Left renal cortex interstitium (tissue), 4 donors: ENCODE results near the gene FBXW5. TPM values are rescaled to one million over a fixed set of nuclear protein-coding genes. Genes with fewer than 3 reads are reported as not detected.
A peak's percentile ranks its signal among the peaks of the same experiment; 100 is the strongest.

ENCODE experiments used
- DNase-seq, 4 donors: peaks; one replicate each; pipeline ENCODE4 v3.0.0-alpha.2; 2013; ENCODE audit warnings: low read depth in 4 of 4, low spot score in 2 of 4, missing footprints in 1 of 4
- polyA plus RNA-seq, 4 donors: library from polyadenylated mRNA; unstranded; fragments of 120-200 nt; gene quantifications; one replicate each; pipeline ENCODE4 v1.2.1, GENCODE V29; 2013; ENCODE audit not compliant: insufficient read length in 4 of 4

FBXW5 gene, protein sequence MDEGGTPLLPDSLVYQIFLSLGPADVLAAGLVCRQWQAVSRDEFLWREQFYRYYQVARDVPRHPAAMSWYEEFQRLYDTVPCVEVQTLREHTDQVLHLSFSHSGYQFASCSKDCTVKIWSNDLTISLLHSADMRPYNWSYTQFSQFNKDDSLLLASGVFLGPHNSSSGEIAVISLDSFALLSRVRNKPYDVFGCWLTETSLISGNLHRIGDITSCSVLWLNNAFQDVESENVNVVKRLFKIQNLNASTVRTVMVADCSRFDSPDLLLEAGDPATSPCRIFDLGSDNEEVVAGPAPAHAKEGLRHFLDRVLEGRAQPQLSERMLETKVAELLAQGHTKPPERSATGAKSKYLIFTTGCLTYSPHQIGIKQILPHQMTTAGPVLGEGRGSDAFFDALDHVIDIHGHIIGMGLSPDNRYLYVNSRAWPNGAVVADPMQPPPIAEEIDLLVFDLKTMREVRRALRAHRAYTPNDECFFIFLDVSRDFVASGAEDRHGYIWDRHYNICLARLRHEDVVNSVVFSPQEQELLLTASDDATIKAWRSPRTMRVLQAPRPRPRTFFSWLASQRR
- 10 to 100 TPM; 37.8 to 69.9 (median 60.6) TPM for polyA plus RNA-seq

DNA sequence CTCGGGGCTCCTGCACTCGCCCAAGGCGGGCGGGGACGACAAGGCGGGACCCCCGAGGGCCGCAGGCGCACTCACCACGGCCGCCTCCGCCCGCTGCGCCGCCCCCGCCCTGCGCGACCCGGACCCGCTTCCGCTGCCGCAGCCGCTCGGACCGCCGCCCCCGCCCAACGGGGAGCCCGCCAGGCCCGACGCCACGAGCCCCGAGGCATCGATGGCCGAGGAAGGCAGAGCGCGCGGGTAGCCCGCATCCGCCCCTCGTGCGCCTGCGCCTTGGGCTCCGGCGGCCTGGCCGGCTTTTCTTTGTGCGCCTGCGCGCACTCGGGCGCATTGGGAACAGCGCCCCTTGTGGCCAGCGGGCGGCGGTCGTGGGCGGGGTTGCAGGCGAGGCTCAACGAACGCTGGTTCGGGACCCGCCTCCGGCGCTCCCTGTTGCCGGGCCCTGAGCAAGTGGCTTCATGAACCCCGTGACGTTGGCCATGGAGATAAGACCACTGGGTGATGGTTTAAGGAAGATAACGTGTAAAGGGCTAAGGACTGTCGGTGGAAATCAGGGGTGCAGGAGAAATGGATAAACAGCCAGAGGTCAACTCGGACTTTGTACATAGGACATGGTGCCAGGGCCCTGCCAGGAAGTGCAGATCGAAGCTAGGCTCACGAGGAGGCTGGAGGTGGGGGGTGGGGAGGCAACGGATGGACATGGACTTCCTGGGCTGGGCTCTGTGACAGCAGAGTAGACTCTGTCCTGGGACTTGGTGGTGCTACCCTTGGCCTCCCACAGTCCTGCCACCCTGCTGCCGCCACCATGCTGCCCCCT, at the start of gene FBXW5, which contains the start of gene C8G:
Gene FBXW5, minus strand, starts transcription at position 220 of the 814 bp plus-strand sequence. CDS start 655 bp downstream, outside the sequence.
Gene C8G, plus strand, starts transcription at position 725 of the 814 bp plus-strand sequence. Its CDS starts 78 bp downstream, at position 803.
- peak; percentile 72 to 92 (median 86) for DNase-seq

DNA sequence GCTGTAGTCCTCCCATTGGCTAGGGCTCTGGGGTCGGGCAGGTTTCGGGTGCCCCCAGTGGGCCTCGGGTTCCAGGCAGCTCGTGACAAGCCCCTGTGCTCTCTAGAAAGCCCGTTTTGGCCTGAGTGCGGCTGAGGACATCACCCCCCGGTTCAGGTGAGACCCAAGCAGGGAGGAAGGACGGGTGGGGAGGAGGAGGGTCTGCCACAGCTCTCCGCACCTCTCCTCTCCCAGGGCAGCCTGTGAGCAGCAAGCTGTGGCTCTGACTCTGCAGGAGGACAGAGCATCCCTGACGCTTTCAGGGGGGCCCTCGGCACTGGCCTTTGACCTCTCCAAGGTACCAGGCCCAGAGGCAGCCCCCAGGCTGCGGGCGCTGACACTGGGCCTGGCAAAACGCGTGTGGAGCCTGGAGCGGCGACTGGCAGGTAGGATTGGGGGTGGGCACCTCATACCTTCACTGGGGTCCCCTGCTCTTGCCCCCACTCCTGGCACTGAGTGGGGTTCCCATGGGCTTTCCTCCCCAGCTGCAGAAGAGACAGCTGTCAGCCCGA, 48.4 kb upstream of the FBXW5 start:
- DNase-seq, result no peak

DNA sequence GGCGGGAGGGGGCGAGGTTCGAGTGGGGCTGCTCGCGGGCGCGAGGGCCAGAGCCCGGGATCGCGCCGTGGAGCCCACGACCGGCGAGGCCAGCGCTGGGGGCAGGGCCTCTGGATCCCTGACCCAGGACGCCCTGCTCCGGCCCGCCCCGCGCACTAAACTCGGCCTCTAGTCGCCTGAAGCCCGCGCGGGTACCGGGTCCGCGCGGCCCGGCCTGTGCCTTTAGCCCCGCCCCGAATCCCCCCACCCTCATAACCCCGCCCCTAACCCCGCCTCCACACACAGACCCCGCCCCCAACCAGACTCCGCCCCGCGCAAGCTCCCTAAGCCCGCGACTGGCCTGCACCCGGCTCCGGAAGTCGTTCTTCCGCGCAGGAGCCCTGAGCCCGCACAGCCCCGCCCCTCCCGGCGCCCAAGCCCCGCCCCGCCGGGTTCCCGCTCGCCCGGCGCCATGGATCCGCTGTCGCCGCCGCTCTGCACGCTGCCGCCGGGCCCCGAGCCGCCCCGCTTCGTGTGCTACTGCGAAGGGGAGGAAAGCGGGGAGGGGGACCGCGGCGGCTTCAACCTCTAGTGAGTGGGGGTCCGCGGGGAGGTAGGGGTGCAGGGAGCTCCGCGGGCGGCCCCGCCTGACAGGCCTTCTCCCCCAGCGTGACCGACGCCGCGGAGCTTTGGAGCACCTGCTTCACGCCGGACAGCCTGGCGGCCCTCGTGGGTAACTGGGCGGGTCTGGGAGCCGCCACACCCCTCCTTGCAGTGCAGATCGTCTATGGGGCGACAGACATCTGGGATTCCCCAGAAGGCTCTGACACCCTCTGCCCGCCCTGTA, 47.7 kb upstream of the FBXW5 start, which contains the start of gene PAXX:
Gene PAXX, plus strand, starts transcription at position 430 of the 826 bp plus-strand sequence. Its CDS starts 22 bp downstream, at position 452.
- peak in 3 of 4 donors; percentile 55 to 70 (median 70) for DNase-seq

DNA sequence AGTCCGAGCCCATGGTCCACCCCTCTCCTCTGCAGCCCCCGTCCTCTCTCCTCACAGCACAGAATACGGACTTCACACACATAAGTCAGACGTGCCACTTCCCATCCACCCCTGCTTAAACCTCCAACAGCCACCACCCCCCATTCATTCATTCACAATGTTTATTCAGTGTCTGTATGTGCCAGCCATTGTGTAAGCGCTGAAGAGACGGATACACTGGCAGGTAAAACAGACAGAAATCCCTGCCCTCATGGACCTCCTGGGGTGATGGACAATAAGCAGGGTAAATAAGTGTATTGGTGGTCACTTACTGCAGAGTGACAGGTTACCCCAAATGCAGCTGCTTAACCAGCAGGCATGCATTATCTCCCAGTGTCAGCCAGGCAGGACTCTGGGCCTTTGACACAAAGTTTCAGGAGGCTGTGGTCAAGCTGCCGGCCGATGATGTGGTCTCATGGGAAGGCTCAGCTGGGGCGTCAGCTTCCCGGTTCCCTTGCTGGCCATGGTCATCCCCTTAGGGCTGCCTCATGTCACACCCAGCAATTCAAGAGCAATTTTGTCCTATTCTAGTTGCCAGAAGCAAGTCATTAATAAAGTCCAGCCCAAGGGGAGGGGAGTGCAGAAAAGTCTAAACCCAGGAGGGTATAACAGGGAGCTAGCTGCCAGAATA, 45.8 kb upstream of the FBXW5 start:
- DNase-seq, result no peak

DNA sequence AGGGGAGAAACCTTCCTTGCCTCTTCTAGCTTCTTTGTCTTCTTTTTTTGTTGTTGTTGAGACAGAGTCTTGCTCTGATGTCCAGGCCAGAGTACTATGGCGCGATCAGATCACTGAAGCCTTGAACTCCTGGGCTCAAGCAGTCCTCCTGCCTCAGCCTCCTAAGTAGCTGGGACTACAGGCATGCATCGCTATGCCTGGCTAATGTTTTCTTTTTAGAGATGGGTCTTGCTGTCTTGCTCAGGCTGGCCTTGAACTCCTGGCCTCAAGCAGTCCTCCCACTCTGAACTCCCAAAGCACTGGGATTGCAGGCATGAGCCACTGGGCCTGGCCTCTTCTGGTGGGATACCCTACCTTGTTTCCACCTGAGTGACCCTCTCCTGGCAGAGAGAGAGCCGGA, 44.3 kb upstream of the FBXW5 start:
- DNase-seq, result no peak

DNA sequence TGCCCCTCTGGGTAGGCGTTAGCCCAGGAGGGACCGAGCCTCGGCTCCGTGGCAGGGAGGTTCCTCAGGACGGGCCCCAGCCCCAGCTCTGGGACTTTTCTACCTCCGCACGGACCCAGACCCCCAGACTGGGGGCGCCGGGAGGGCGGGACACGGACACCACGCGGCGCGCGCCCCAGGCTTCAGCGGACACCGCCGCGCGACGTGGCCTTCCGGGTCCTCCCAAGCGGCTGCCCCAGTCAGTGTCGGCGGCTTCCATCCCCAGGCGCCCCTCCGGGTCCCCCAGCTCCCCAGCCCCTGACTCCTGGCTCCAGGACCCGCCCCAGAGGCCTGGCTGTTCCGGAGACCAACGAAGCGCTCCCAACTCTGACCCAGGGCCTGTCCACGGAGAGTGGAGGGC, 41.3 kb upstream of the FBXW5 start:
- DNase-seq, result no peak

DNA sequence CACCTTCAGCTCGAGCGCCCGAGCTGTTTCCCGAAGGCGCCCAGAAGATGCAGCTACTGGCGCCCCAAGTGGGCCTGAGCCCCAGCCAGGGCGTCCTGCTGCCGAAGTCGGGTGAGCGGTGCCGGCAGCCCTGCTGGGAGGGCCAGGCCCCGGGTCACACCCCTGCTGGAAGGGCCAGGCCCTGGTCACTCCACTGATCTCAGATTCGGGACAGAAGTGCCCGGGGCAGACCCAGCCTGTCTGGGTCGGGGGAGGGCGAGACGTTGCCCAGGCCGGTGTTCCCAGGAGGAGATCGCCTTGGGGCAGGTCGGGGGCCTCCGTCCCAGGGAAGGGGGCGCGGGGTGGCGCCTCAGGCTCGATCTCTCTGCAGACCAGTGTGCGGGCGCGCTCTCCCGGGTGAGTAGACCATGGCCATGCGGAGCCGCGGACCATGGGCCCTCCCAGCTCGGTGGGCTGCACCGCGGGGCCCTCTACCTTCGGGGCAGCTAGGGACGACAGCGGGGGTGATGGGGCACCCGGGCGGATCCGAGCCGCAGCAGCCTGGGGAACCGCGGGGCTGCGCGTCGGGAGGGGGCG, 40.6 kb upstream of the FBXW5 start:
- no peak for DNase-seq

DNA sequence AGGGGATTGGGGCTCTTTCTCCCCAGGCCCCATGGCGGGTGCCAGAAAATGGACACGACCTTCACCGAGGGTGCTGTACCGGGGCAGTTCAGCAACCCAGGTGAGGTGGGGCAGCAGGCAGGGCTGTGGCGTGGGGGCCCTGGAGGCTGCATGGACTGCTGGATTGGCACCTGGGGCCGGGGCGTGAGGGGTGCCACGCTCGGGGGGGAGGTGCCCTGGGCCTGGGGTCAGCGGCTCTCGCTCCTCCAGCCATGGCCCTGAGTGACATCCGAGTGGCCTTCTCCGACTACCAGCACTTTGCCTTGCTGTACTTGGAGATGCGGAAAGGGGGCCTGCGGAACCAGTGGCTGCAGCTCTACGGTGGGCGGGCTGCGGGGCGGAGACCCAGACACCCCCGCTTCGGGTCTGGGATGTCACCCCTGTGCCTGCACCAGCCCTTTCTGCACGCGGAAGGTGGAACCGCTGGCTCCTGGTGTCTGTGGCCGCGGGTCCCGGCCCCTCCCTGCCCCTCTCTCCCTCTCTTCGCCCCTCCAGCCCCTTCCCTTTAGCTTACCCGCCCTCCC, 40.0 kb upstream of the FBXW5 start:
- no peak for DNase-seq

DNA sequence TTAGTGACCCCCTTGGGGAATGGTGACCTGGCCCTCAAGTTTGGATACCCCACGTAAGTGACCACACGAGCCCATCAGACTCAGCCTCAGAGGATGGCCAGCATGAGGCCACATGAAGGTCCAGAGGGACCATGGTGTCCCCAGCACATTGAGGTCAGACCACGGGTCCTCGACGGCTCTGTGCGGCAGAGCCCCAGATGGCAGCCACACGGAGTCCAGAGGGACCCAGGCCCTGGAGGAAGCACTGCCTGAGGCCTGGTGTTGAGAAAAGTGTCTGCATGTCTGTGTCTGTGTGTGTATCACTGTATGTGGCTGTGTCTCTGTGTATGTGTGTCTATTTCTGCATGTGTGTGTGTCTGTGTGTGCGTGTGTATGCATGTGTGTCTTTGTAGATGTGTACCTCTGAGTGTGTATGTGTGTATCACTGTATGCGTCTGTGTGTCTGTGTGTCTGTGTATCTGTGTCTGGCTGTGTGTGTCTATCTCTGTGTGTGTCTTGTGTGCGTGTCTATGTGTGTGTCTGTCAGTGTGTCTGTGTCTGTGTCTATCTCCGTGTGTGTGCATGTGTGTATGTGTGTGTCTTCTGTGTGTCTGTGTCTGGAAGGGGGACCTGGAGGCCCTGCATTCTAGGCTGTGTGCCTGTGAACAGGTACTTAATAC, 39.2 kb upstream of the FBXW5 start:
- DNase-seq, result no peak

DNA sequence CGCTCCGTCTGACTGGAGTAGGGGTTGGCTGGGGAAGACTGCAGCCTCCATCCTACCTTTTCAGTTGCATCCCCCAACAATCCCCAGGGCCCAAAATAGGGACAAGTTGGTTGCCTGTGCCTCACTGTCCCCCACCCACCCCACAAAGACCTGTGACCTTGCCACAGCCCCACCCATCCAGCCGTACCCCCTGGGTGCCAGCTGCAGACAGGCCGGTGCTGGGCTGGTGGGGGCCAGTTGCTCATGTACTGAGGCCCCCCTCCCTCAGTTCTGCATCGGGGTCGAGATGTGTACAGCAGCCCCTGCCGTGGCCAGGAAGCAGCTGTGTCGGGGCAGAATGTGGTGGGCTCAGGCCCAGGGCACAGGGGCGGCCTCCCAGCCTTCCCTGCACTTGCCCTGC, 38.6 kb upstream of the FBXW5 start:
- no peak for DNase-seq

DNA sequence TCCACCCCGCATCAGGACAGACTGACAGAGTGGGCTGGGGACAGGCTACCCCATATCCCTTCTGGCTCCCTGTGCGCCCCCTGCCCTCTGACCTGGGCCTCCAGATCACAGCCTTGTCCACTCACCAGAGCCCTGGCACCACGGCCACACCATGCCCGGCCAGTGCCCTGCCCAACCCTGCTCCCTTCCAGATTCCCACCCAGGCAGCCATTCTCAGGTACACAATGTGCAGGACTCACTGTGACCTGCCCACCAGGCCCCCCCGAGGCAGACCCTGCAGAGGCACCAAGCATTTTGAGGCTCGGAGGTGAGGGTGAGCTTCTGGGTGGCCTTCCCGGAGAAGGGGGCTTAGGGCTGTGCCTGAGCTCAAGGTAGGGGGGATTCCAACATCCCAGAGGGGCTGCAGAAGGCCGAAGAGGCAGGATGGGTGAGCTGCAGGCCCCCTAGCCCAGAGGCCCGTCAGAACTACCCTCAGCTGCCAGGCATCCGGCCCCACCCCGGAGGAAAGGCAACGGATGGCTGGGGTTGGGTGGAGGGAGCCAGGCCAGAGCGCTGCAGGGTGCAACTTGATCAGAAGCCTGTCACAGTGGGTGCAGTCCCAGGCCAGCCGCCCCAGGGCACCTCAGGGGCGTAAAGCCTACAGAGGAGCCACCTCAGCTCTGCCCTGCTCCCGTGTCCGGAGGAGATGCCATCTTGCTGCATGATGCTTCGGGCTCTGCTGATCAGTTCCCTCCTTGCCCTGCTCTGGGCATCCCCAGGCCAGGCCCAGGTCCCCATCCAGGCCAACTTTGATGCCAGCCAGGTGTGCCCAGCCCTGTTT, 37.9 kb upstream of the FBXW5 start, which contains the start of gene LCNL1:
Gene LCNL1, plus strand, starts transcription at position 762 of the 820 bp plus-strand sequence. CDS start 594 bp downstream, outside the sequence.
- no peak for DNase-seq

DNA sequence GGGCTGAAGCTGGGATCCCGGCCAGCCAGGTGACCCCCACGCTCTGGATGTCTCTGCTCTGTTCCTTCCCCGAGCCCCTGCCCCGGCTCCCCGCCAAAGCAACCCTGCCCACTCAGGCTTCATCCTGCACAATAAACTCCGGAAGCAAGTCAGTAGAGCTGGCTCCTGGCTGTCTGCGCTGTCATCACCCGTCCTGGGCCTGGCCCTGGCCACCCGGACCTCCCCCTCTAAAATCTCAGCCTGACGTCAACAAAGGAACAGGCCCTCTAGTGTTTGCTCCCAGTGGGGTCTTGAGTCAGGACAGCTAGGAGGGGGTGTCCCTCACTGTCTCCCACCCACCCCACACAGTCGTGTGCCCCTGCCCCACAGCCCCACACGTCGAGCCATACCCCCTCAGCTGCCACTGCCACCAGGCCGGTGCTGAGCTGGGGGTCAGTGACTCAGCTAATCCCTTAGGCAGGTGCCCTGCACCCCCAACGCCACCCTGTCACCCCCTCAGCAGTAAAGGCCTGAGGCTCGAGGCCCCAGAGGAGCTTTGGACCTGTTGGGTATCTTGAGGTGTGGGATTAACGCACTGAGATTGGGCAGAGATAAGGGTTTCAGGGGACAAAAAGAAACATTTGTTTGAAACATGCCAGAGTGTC, 37.2 kb upstream of the FBXW5 start:
- no peak for DNase-seq

DNA sequence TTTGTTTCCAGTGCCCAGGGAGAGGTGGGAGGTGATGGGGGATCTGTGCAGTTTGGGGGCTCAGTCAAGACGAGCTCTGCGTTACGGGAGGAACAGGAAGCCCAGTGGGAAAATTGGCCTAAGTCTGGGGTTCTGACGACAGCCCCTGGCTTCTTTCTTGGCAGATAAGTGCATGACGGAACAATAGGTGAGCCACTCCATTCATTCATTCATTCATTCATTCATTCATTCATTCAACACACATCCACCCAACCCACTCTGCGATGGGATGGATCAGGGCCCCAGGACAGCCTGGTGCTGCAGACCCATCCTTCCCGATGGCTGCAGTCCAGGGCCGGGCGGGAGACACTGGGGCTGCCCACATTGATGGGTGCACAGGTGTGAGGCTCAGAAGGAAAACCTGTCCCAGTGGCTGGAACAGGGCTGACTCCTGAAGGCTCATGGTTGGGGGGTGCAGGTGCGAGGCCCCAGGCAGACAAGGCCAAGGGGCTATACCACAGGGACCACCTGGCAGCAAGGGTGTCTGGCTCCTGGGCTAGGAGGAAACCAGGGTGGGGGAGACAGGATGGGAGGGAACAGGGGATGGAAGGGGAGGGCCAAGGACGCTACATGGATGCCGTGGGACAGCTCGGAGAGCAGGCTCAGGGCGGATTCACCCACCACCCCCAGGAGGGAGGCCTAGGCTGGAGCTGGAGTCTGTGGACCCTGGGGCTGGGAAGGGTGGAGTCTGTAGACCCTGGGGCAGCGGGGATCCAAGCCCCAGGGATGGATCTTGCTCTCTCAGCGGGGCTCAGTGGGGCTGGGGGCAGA, 36.3 kb upstream of the FBXW5 start:
- DNase-seq, result no peak

DNA sequence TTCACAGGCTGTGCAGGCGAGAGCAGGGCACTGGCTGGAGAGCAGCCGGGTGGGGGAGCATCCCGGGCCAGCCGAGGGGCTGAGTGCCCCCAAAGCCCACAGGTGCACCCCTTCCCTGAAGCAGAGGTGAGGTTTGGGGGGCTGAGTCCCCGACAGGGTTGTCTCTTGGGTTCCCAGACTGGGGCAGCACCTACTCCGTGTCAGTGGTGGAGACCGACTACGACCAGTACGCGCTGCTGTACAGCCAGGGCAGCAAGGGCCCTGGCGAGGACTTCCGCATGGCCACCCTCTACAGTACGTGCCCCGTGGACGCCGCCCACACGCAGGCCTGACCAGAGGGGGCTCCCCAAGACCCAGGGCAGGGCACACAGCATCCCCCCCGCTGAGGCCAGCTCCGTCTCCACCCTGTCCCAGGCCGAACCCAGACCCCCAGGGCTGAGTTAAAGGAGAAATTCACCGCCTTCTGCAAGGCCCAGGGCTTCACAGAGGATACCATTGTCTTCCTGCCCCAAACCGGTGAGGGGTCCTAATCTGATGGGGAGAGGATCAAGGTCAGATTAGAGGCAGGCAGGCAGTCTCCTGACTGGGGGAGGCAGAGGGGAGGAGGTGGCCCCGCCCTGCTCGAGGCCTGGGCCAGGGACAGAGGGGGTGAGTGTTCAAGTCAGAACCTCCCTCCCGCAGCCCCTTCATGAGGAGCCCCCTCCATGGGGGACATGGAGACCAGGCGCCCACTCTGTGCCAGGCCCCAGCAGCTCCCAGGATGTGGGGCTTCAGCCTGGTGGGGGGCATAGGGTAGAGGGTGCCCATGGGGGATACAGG, 35.4 kb upstream of the FBXW5 start:
- DNase-seq, result no peak
